Dermis microvascular lymphatic vessel endothelial cell (primary cell): Measurements from ENCODE around the gene SYNDIG1. TPM values are rescaled to one million over a fixed set of nuclear protein-coding genes. Genes with fewer than 3 reads are reported as not detected.

Experiments
- DNase-seq, 2 donors: peaks; one replicate each; pipeline versions ENCODE4 v3.0.0 to v3.0.0-alpha.2; 2010; ENCODE audit warnings: low read depth in 2 of 2
- total RNA-seq: library from RNA; depleted of rRNA; stranded (reverse); fragments of >200 nt; gene quantifications from 2 replicates; pipeline ENCODE4 v1.2.1, GENCODE V29; 2014

Gene SYNDIG1
- not detected in 2 replicates for total RNA-seq

DNA sequence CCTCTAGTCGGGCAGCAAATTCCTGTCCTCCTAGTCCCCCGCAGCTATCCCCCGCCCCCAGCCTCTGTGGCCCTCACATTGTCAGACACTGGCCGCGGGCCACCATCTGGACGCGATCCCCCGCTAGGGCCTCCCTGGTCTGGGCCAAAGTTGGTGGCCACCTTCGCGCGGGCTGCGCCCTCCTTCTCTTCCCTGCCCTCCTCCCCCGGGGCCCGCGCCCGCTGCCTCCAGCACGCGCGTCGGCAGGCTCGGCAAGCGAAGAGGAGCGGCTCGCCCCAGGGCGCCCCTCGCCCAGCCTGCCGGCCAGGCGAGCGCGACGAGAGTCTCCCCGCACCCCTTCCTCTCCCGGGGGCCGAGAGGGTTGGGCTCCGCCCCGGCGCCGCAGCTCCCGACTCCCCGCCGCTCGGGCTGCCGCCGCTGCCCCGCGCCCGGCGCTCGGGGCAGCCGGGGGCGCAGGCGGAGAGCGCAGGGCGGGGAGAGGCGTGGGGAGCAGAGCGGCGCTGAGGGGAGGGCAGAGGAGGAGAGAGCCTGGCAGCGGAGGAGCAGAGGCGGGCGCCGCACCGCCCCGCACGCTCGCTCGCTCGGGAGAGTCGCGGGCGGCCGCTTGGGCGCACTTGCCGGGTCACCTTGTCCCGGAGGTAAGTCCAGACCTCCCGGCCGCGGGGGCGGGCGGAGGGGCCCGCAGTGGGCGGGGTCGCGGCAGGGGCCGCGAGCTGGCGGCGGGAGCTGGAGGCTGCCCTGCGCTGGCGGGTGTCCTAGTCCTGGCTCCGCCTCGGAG is at the start of gene SYNDIG1:
SYNDIG1 (plus strand) TSS at position 514 of the 778 bp plus-strand sequence. CDS start 73,469 bp downstream, outside the sequence.
- no peak for DNase-seq

GRCh38 chr20:24419786-24420185 is 49.6 kb upstream of the SYNDIG1 start:
- no peak for DNase-seq

DNA sequence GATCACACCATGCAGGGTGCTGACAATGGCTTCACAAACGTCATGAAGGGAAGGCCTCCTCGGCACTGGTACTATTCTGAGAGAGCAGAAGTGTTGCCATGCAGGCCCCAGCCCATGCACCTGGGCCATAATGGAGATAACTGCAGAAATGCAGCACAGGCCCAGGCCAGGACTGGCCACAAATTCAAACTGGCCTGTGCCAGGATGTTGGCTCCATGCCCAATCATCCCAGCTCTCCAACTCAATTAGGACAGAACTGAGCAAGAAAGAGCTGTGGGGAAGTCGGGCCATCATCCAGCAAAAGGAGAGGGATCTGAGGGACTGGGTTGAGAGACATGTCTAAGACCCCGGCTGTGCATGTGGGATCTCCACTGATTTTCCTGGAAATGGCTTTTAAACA is 48.9 kb upstream of the SYNDIG1 start:
- DNase-seq: no peak

- no peak for DNase-seq
Measured at GRCh38 chr20:24421071-24421470, 48.4 kb upstream of the SYNDIG1 start.

- no peak for DNase-seq
Measured at GRCh38 chr20:24422091-24422760, 47.2 kb upstream of the SYNDIG1 start.

DNA sequence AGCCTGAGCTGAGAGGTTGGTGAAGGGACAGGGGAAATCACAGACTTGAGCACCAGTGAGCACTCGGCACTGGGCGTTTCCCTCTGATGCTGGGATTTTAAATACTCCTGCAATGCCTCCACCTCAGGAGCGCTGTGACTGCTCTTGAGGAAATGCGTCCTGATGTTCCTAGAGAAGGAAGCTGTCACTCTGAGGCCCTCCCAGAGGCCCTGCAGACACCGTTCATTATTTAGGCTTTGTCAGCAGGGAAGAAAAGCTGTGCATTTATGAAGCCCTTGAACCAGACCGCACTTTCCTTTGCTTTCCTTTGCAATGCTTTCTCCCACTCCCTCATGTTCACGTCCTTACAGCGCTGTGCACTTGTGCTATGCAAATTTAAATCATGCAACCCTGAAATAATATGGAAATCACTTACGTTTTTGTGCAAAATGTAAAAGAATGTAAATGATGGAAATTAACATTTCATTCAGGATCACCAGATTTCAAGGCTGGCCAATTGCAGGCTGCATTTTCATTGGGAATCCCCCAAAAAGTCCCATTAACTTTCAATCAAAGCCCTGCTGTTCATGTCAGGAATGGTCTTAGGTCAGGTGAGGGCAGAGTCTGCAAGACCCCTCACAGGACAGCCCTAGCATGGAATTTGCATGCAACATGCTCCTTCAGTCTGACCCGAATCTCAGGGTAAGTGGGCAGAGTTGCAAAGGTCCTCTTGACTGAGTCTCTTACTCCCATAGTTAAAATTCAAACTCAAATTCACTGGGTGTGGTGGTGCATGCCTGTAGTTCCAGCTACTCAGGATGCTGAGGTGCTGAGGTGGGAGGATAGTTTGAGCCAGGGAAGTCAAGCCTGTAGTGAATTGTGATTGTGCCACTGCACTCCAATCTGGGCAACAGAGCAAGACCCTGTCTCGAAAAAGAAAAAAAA is 45.8 kb upstream of the SYNDIG1 start:
- DNase-seq: no peak

GRCh38 chr20:24425523-24426135 is 43.8 kb upstream of the SYNDIG1 start:
- no peak for DNase-seq

DNA sequence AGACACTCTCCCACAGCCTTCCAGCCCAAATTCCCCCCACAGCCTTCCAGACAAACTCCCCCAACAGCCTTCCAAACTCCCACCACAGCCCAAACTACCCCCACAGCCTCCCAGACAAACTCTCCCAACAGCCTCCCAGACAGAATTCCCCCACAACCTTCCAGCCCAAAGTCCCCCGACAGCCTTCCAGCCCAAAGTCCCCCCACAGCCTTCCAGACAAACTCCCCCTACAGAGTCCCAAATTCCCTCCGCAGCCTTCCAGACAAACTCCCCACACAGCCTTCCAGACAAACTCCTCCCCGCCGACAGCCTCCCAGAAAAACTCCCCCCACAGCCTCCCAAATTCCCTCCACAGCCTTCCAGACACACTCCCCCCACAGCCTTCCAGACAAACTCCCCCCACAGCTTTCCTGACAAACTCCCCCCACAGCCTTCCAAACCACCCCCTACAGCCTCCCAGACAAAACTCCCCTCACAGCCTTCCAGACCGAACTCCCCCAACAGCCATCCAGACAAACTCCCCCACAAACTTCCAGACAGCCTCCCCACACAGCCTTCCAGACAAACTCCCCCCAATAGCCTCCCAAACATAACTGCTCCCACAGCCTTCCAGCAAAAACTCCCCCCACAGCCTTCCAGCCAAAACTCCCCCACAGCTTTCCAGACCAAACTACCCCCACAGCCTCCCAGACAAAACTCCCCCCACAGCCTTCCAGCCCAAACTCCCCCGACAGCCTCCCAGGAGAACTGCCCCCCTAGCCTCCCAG is 38.0 kb upstream of the SYNDIG1 start:
- no peak for DNase-seq

- DNase-seq: no peak
Measured at GRCh38 chr20:24432046-24432442, 37.4 kb upstream of the SYNDIG1 start.

DNA sequence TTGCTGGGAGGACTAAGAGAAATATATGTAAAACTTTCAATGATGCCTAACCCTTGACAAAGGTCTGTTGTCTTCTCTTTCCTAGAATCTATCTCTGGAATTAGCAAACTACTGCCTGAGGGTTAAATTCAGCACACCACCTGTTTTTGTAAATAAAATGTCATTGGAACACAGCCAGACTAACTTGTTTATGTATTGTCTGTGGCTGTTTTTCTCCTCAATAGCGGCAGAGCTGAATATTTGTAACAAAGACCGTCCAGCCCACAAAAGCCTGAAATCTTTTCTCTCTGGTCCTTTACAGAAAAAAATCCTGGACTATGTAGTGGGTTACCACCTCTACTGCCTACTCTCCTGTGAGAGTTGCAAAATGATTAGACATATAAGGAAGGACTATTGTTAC is 33.3 kb upstream of the SYNDIG1 start:
- no peak for DNase-seq

DNA sequence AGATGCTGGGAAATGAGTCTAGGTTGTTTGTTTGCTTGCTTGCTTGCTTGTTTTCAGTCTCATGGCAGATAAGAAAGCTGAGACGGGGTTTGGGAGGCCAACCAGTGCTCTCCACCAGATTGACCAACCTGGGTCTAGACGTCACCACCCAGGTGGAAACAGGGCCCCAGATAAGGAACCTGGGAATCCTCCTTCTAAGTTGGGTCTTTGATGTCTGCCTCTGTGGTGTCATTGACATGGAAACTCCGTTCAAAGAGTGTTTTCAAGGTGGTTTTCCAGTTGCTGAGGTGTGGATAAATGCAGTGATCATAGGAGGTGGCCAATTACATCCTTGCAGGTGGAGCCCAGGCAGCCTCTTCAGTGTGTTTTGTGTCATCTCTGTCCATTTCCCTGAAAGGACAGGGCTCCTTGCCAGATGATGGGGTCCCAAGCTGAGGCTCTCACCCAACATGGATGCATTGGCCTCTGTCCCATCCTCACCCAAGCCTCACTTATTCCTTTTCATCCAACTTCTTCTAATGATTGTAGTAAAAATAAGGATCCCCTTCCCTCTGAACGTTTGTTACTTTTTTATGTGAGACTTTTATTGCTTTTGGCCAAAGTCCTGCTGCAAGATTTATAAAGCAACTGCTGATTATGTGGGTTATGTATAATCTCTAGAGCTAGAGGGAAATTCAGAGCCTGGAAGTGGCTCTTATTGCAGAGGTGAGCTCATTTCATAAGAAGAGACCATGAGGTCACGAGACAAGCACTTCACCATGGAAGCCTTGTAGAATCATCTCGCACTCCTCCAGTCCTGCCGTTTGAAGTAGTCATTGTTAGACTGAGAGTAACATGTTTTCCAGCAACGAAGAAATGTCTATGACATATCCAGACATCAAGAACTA is 32.0 kb upstream of the SYNDIG1 start:
- DNase-seq: no peak

GRCh38 chr20:24438331-24438730 is 31.1 kb upstream of the SYNDIG1 start:
- DNase-seq: no peak

GRCh38 chr20:24439737-24440387 is 29.6 kb upstream of the SYNDIG1 start:
- DNase-seq: no peak

GRCh38 chr20:24441661-24442060 is 27.8 kb upstream of the SYNDIG1 start:
- no peak for DNase-seq

DNA sequence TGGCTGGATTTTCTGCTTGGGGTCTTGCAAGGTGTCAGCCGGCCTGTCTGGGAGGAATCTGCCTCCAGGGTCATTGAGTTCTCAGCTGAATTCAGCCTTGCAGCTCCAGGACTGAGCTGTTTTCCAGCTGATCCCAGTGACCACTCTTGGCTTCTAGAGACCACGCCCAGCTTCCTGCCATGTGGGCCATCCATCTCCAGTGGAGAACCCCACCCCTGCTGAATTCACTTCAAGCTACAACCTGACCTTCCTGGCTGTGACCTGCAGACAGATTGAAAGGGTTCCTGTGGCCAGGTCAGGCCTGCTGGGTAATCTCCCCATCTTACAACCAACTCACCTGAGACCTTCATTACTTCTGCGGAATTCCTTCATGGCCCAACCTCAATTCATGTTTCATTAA is 26.5 kb upstream of the SYNDIG1 start:
- DNase-seq: no peak

DNA sequence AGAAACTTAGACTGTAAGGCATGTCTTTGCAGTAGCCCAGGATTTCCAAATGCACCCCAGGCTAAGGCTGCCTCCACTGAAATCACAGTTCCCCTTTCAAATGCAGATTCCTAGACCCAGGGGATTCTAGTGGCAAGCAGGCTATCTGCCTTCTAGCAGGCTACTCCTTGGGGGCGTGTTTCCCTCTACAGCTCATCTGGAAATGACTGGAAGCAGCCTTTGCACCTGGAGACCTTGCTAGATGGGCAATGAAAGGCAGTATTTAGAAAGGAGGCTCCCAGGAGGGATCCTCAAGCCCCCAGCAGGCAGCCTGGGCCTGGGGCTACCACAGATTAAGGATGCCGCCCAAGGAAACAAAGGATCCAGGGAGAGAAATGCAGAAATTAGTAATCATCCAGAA is 26.0 kb upstream of the SYNDIG1 start:
- DNase-seq: no peak

DNA sequence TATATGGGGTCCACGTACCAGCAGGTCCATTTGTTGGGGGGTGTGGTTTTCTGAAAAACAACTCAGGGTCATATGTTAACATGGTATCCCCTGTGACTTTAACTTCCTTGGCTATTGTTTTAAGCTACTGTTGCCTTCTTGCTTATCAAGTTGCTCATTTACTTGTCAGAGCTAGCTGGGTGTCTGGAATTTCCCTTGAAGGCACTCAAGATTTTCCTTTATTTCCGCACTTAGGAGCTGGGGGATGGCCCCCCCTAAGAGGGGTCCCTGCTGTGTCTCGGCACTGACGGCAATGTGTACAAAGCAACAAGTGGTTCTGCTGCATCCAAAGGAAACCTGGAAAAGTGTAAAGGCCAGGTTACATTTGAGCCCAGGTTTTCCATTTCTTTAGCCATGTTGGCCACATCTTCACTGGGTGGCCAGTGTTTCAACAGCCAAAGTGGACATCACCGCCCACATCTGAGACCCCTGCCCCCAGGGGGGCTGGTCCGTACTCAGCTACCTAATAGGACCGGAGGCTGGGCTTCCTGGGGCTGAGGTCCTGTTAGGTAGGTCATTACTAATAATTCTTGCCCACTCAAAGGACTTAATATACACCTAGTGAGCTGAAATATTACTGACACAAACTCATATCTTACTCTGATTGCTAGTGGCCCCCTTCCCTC is 24.8 kb upstream of the SYNDIG1 start:
- no peak for DNase-seq

DNA sequence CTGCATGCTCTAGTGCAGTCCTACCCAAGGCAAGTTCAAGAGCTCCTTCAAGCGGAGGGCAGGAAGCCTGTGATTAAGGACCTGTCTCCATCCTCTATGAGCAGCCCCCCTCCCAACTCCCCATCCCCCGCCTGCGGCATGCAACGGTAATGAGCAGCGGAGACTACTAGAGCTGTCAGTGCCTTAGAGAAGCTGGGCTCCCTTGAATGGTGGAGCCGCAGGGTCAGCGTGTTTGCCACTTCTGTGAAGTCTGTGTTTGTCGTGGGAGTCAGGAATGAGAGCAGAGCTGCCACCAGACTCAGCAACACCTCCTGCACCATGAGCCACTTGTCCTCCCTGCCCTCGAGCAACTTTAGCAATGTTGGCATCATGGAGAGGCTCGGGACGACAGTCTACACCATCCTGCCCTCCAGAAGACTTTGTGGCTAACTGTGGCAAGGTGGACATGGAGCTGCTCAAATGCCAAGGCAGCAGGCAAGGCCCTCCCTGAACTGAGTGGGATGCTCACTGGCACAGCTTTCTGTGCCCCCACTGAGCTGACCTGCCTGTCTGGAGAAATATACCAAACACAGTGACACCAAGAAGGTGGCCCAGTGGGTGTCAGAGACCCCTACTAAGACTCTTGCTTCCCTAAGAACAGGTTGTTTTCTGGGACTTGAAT is 23.8 kb upstream of the SYNDIG1 start:
- DNase-seq: no peak
